Uterus (tissue), 4 donors: ENCODE results near the gene FRMD8. TPM values are rescaled to one million over a fixed set of nuclear protein-coding genes. Genes with fewer than 3 reads are reported as not detected.

Experiments used
- DNase-seq, 2 donors: peaks; one replicate each; pipeline ENCODE4 v3.0.0-alpha.2; 2019 to 2020
- H3K27ac ChIP-seq, 2 donors: fragments of 200-600 bp; sonication (generic); 1 replicate in 1 of 2; 2 replicates in 1 of 2; pipeline ENCODE4 v1.5.1; 2016 to 2018
- H3K27me3 ChIP-seq, 2 donors: fragments of 200-600 bp; sonication (generic); one replicate each; pipeline ENCODE4 v1.5.1; 2018 to 2019; ENCODE audit warnings: control low read depth in 1 of 2
- H3K36me3 ChIP-seq, 2 donors: fragments of 200-600 bp; sonication (generic); one replicate each; pipeline ENCODE4 v1.5.1; 2019; ENCODE audit warnings: control low read depth in 1 of 2
- H3K4me1 ChIP-seq, 2 donors: fragments of 200-600 bp; sonication (generic); one replicate each; pipeline ENCODE4 v1.5.1; 2018 to 2019; ENCODE audit warnings: control low read depth in 1 of 2
- H3K4me3 ChIP-seq, 2 donors: fragments of 200-600 bp; sonication (generic); 1 replicate in 1 of 2; 2 replicates in 1 of 2; pipeline ENCODE4 v1.5.1; 2018 to 2019; ENCODE audit warnings: mild to moderate bottlenecking in 1 of 2
- H3K9me3 ChIP-seq, 2 donors: fragments of 200-600 bp; sonication (generic); one replicate each; pipeline ENCODE4 v1.5.1; 2019; ENCODE audit warnings: control low read depth in 1 of 2
- CTCF ChIP-seq, 4 experiments: fragments of 200-600 bp in 2 of 4; fragments of 450-650 bp in 2 of 4; sonication (generic) in 2 of 4; IDR thresholded peaks; one replicate each; pipeline ENCODE4 v1.5.1; 2016 to 2019; ENCODE audit warnings: antibody characterized with exemption in 4 of 4, mild to moderate bottlenecking in 2 of 4, moderate library complexity in 1 of 4
- POLR2A ChIP-seq, 2 donors: fragments of 450-650 bp; IDR thresholded peaks; one replicate each; pipeline ENCODE4 v1.6.1; 2016; ENCODE audit warnings: antibody characterized with exemption in 2 of 2, mild to moderate bottlenecking in 1 of 2, moderate library complexity in 1 of 2
- intact Hi-C: fragments of 100-400 bp; cut with DNase I; formaldehyde crosslinking; loops from one replicate; pipeline ENCODE4 v1.15.1; 2023; ENCODE audit warnings: low total_unique reads
- total RNA-seq, 4 donors: library from RNA; depleted of rRNA in 3 of 4; stranded (reverse); fragments of >200 nt in 3 of 4; gene quantifications; one replicate each; pipeline versions ENCODE4 v1.1.0 to v1.2.4, GENCODE V29; 2014 to 2023
- donor health status: DM: yes; HTN: yes; CAD: no.

The FRMD8 gene
- total RNA-seq, 4 donors from 2014 or later = 15.9 to 160 (median 41.5) TPM

GRCh38 chr11:65427691-65428577, 41.5 kb downstream of the FRMD8 start:
- TF ChIP-seq CTCF (IDR thresholded peaks at IDR 0.05) = no peak
- no peak for TF ChIP-seq POLR2A (IDR thresholded peaks at IDR 0.05)
- peak overlapping the region; percentile 76 to 91 for H3K4me3 ChIP-seq
- no peaks in the 10 kb centered on the region for H3K27me3 ChIP-seq
- no peaks in the 10 kb centered on the region for H3K9me3 ChIP-seq
- no peaks in the 10 kb centered on the region for H3K36me3 ChIP-seq
- intact Hi-C loops = no loop called here
- peak; percentile 30 to 36 for DNase-seq
- no peaks in the 10 kb centered on the region for H3K4me1 ChIP-seq
- H3K27ac ChIP-seq = peak overlapping the region; percentile 98 to 99

- Histone ChIP-seq H3K27me3 (no peaks in the 10 kb centered on the region), H3K36me3 (no peaks in the 10 kb centered on the region)
Observed at GRCh38 chr11:65428578-65429067, 42.2 kb downstream of the FRMD8 start.

GRCh38 chr11:65429068-65429681, 42.7 kb downstream of the FRMD8 start:
- peaks cover 0 to under 1% of the 10 kb centered on the region in 2 donors for H3K4me1 ChIP-seq
- peak overlapping the region; percentile 98 to 99 for H3K27ac ChIP-seq
- intact Hi-C loops = no loop called here
- H3K36me3 ChIP-seq = no peaks in the 10 kb centered on the region
- peak overlapping the region in 1 of 2 donors; percentile 76 for H3K4me3 ChIP-seq
- no peaks in the 10 kb centered on the region for H3K27me3 ChIP-seq
- TF ChIP-seq POLR2A (IDR thresholded peaks at IDR 0.05) = peak in 1 of 2 donors; percentile 35
- no peak for TF ChIP-seq CTCF (IDR thresholded peaks at IDR 0.05)
- DNase-seq = peak; percentile 21 to 27
- H3K9me3 ChIP-seq = no peaks in the 10 kb centered on the region

More at GRCh38 chr11:65428578-65429067, 42.2 kb downstream of the FRMD8 start:
- intact Hi-C loops = no loop called here
- TF ChIP-seq POLR2A (IDR thresholded peaks at IDR 0.05) (peak in 1 of 2 donors; percentile 9), CTCF (IDR thresholded peaks at IDR 0.05) (no peak)
- peak; percentile 19 to 27 for DNase-seq
- H3K4me3 ChIP-seq = peak overlapping the region; percentile 76 to 91
- H3K4me1 ChIP-seq = no peaks in the 10 kb centered on the region
- peak overlapping the region; percentile 98 to 99 for H3K27ac ChIP-seq
- H3K9me3 ChIP-seq = no peaks in the 10 kb centered on the region

GRCh38 chr11:65429724-65430405, 43.4 kb downstream of the FRMD8 start:
- Histone ChIP-seq H3K4me1 (peaks cover 0 to 8% of the 10 kb centered on the region in 2 donors), H3K27ac (peak overlapping the region; percentile 98 to 99), H3K36me3 (no peaks in the 10 kb centered on the region), H3K9me3 (no peaks in the 10 kb centered on the region), H3K4me3 (peak overlapping the region in 1 of 2 donors; percentile 10), H3K27me3 (no peaks in the 10 kb centered on the region)
- intact Hi-C loops = no loop called here
- TF ChIP-seq POLR2A (IDR thresholded peaks at IDR 0.05) (peak in 1 of 2 donors; percentile 19), CTCF (IDR thresholded peaks at IDR 0.05) (no peak)
- peak; percentile 61 to 64 for DNase-seq
